HL-60/S4 (cell line): ENCODE data around the gene ZEB2.

Experiments used
- in situ Hi-C: fragments of 300-500 bp; cut with MboI; formaldehyde crosslinking; loops from 2 replicates; pipeline ENCODE4 v1.14.3; 2022; ENCODE audit warnings: low sequenced_read_pairs

The ZEB2 gene

GRCh38 chr2:144429396-144430112 lies 90.4 kb downstream of the ZEB2 start:
- in situ Hi-C loops, result no loop called here

- in situ Hi-C loops, result no loop called here
Measured at GRCh38 chr2:144426981-144427479, 92.9 kb downstream of the ZEB2 start.

GRCh38 chr2:144426355-144426754 lies 93.6 kb downstream of the ZEB2 start:
- in situ Hi-C loops, result no loop called here

- in situ Hi-C loops, result no loop called here
Measured at GRCh38 chr2:144424559-144425240, 95.2 kb downstream of the ZEB2 start.

GRCh38 chr2:144421606-144422510 lies 98.1 kb downstream of the ZEB2 start:
- in situ Hi-C loops, result no loop called here

GRCh38 chr2:144419218-144419617 lies 100.7 kb downstream of the ZEB2 start:
- in situ Hi-C loops, result no loop called here

- in situ Hi-C loops, result no loop called here
Measured at GRCh38 chr2:144415386-144415785, 104.5 kb downstream of the ZEB2 start.

- in situ Hi-C loops, result no loop called here
Measured at GRCh38 chr2:144414324-144414845, 105.5 kb downstream of the ZEB2 start.

GRCh38 chr2:144412709-144413108 lies 107.2 kb downstream of the ZEB2 start:
- in situ Hi-C loops, result no loop called here

GRCh38 chr2:144411473-144411872 lies 108.4 kb downstream of the ZEB2 start:
- in situ Hi-C loops, result no loop called here

- in situ Hi-C loops, result no loop called here
Measured at GRCh38 chr2:144409241-144409640, 110.7 kb downstream of the ZEB2 start.

GRCh38 chr2:144407262-144407661 lies 112.7 kb downstream of the ZEB2 start:
- in situ Hi-C loops, result no loop called here

GRCh38 chr2:144405982-144406788 lies 113.7 kb downstream of the ZEB2 start:
- in situ Hi-C loops, result no loop called here

GRCh38 chr2:144405321-144405720 lies 114.6 kb downstream of the ZEB2 start:
- in situ Hi-C loops, result no loop called here

GRCh38 chr2:144404586-144405314 lies 115.2 kb downstream of the ZEB2 start:
- in situ Hi-C loops, result no loop called here

- in situ Hi-C loops, result no loop called here
Measured at GRCh38 chr2:144403933-144404332, 116.0 kb downstream of the ZEB2 start.

GRCh38 chr2:144402251-144402650 lies 117.7 kb downstream of the ZEB2 start:
- in situ Hi-C loops, result no loop called here

GRCh38 chr2:144401036-144401435 lies 118.9 kb downstream of the ZEB2 start:
- in situ Hi-C loops, result no loop called here

- in situ Hi-C loops, result no loop called here
Measured at GRCh38 chr2:144396318-144396717, 123.6 kb downstream of the ZEB2 start.
